ENCODE data around the gene SLC35B2.
A peak's percentile ranks its signal among the peaks of the same experiment; 100 is the strongest.

SLC35B2 gene

GRCh38 chr6:44266347-44266746 is 9.0 kb upstream of the SLC35B2 start:
- no peak for DNase-seq

- no peak for DNase-seq
Measured at GRCh38 chr6:44265722-44266233, 8.4 kb upstream of the SLC35B2 start.

- peak; percentile 93 for DNase-seq
Measured at GRCh38 chr6:44265007-44265721, 7.8 kb upstream of the SLC35B2 start, which contains the start of gene NFKBIE. Gene NFKBIE, minus strand, starts transcription at chr6:44265551. Its CDS starts 205 bp downstream, at chr6:44265346.

- no peak for DNase-seq
Measured at GRCh38 chr6:44264154-44265006, 7.1 kb upstream of the SLC35B2 start.

- no peak for DNase-seq
Measured at GRCh38 chr6:44263354-44264100, 6.2 kb upstream of the SLC35B2 start.

- no peak for DNase-seq
Measured at GRCh38 chr6:44262467-44263353, 5.4 kb upstream of the SLC35B2 start.

GRCh38 chr6:44261581-44261980 is 4.3 kb upstream of the SLC35B2 start:
- no peak for DNase-seq

- no peak for DNase-seq
Measured at GRCh38 chr6:44260451-44261297, 3.3 kb upstream of the SLC35B2 start.

GRCh38 chr6:44260011-44260410 is 2.7 kb upstream of the SLC35B2 start:
- DNase-seq, result no peak

GRCh38 chr6:44258921-44259320 is 1.6 kb upstream of the SLC35B2 start:
- no peak for DNase-seq

- DNase-seq, result no peak
Measured at GRCh38 chr6:44258325-44258863, 1.1 kb upstream of the SLC35B2 start.

- no peak for DNase-seq
Measured at GRCh38 chr6:44257753-44258324, 511 bp upstream of the SLC35B2 start.

GRCh38 chr6:44256775-44257024 is 628 bp downstream of the SLC35B2 start:
- DNase-seq, result no peak

GRCh38 chr6:44255871-44256774 is 1.2 kb downstream of the SLC35B2 start:
- DNase-seq, result peak; percentile 59

- DNase-seq, result peak; percentile 44
Measured at GRCh38 chr6:44255105-44255808, 2.1 kb downstream of the SLC35B2 start.

GRCh38 chr6:44254191-44255104 is 2.9 kb downstream of the SLC35B2 start:
- DNase-seq, result peak; percentile 26

GRCh38 chr6:44253307-44254101 is 3.8 kb downstream of the SLC35B2 start:
- DNase-seq, result peak; percentile 59

All from NCI-H69 (cell line).